ENCODE measurements around the gene MAP7D2.

DNA sequence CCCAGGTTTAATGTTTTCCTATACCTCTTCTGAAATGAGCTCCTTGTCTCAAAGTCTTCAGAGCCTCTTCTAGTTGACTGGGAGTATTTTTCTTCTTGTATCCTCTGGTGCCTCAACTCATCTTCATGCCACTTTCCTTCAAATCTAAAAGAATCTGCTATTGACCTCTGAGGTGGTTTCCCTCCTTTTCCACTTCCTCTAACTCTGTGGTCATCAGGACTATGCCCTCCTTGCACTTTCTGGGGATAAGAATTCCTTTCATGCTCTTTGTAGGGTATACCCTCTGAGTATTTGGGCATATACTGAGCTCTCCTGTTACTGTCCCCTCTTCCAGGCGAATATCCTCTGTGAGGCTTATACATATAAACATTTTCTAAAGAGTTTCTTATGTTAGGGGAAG lies 150.7 kb downstream of the MAP7D2 start:
- TF ChIP-seq POLR2A (IDR thresholded peaks at IDR 0.05) = no peak
- TF ChIP-seq, protein P1, sequence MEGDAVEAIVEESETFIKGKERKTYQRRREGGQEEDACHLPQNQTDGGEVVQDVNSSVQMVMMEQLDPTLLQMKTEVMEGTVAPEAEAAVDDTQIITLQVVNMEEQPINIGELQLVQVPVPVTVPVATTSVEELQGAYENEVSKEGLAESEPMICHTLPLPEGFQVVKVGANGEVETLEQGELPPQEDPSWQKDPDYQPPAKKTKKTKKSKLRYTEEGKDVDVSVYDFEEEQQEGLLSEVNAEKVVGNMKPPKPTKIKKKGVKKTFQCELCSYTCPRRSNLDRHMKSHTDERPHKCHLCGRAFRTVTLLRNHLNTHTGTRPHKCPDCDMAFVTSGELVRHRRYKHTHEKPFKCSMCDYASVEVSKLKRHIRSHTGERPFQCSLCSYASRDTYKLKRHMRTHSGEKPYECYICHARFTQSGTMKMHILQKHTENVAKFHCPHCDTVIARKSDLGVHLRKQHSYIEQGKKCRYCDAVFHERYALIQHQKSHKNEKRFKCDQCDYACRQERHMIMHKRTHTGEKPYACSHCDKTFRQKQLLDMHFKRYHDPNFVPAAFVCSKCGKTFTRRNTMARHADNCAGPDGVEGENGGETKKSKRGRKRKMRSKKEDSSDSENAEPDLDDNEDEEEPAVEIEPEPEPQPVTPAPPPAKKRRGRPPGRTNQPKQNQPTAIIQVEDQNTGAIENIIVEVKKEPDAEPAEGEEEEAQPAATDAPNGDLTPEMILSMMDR (IDR thresholded peaks at IDR 0.05) = no peak
